Ascending aorta (tissue), 2 donors: ENCODE data around the gene PRKRIP1. TPM values are rescaled to one million over a fixed set of nuclear protein-coding genes. Genes with fewer than 3 reads are reported as not detected.
A peak's percentile ranks its signal among the peaks of the same experiment; 100 is the strongest.
"Not testable (repeated sequence)": the region's sequence is repeated elsewhere in the genome, so short reads cannot be mapped to it uniquely, and the experiment has no call there.

ENCODE experiments used
- DNase-seq, 2 donors: peaks; one replicate each; pipeline ENCODE4 v3.0.0-alpha.2; 2019; ENCODE audit warnings: low spot score in 2 of 2
- H3K27ac ChIP-seq, 2 donors: fragments of 200-600 bp; sonication (generic); one replicate each; pipeline ENCODE4 v1.5.1; 2016 to 2017; ENCODE audit warnings: mild to moderate bottlenecking in 1 of 2
- H3K27me3 ChIP-seq: fragments of 200-600 bp; sonication (generic); one replicate; pipeline ENCODE4 v1.5.1; 2017
- H3K36me3 ChIP-seq, 2 donors: fragments of 200-600 bp; sonication (generic); one replicate each; pipeline ENCODE4 v1.5.1; 2016
- H3K4me1 ChIP-seq, 2 donors: fragments of 200-600 bp; sonication (generic); one replicate each; pipeline ENCODE4 v1.5.1; 2016 to 2017; ENCODE audit warnings: mild to moderate bottlenecking in 1 of 2
- H3K4me3 ChIP-seq, 2 donors: fragments of 200-600 bp; sonication (generic); one replicate each; pipeline ENCODE4 v1.5.1; 2016 to 2017; ENCODE audit warnings: mild to moderate bottlenecking in 1 of 2
- H3K9me3 ChIP-seq, 2 donors: fragments of 200-600 bp; sonication (generic); one replicate each; pipeline ENCODE4 v1.5.1; 2016
- intact Hi-C: fragments of 100-400 bp; cut with DNase I; formaldehyde crosslinking; loops from one replicate; pipeline ENCODE4 v1.15.1; 2023
- total RNA-seq: library from RNA; depleted of rRNA; stranded (reverse); fragments of >200 nt; gene quantifications from one replicate; pipeline ENCODE4 v1.1.0, GENCODE V29; 2016
- TF ChIP-seq, protein P1 (sequence below), 3 experiments: fragments of 200-600 bp in 2 of 3; fragments of 450-650 bp in 1 of 3; sonication (generic) in 2 of 3; IDR thresholded peaks; one replicate each; pipeline ENCODE4 v1.5.1; 2016 to 2019; ENCODE audit warnings: antibody characterized with exemption in 3 of 3, mild to moderate bottlenecking in 1 of 3, moderate library complexity in 1 of 3

Gene PRKRIP1
- total RNA-seq, 1 donor from 2014 or later, result 23.6 TPM

DNA sequence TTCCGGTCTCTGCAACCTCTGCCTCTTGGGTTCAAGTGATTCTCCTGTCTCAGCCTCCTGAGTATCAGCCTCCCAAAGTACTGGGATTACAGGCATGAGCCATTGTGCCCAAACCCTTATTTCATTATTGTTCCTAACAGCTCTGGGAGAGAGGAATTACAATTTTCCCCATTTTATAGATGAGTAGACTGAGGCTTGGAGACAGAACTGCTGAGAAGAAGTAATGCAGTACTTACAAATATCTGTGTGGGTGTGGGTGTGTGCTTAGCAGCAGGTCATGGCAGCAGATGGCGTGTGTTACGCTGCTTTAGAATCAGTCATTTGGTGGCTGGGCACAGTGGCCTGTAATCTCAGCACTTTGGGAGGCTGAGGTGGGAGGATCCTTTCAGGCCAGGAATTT is 7.4 kb downstream of the PRKRIP1 start:
- H3K9me3 ChIP-seq, result no peaks in the 10 kb centered on the region
- no peak overlapping the region for H3K27ac ChIP-seq
- H3K4me1 ChIP-seq, result no peaks in the 10 kb centered on the region
- H3K36me3 ChIP-seq, result peaks cover 71 to 87% of the 10 kb centered on the region in 2 donors
- no peak overlapping the region for H3K4me3 ChIP-seq
- no peak for DNase-seq
- no peaks in the 10 kb centered on the region for H3K27me3 ChIP-seq
- intact Hi-C loops, result no loop called here
- TF ChIP-seq, protein P1, sequence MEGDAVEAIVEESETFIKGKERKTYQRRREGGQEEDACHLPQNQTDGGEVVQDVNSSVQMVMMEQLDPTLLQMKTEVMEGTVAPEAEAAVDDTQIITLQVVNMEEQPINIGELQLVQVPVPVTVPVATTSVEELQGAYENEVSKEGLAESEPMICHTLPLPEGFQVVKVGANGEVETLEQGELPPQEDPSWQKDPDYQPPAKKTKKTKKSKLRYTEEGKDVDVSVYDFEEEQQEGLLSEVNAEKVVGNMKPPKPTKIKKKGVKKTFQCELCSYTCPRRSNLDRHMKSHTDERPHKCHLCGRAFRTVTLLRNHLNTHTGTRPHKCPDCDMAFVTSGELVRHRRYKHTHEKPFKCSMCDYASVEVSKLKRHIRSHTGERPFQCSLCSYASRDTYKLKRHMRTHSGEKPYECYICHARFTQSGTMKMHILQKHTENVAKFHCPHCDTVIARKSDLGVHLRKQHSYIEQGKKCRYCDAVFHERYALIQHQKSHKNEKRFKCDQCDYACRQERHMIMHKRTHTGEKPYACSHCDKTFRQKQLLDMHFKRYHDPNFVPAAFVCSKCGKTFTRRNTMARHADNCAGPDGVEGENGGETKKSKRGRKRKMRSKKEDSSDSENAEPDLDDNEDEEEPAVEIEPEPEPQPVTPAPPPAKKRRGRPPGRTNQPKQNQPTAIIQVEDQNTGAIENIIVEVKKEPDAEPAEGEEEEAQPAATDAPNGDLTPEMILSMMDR (IDR thresholded peaks at IDR 0.05), result no peak

DNA sequence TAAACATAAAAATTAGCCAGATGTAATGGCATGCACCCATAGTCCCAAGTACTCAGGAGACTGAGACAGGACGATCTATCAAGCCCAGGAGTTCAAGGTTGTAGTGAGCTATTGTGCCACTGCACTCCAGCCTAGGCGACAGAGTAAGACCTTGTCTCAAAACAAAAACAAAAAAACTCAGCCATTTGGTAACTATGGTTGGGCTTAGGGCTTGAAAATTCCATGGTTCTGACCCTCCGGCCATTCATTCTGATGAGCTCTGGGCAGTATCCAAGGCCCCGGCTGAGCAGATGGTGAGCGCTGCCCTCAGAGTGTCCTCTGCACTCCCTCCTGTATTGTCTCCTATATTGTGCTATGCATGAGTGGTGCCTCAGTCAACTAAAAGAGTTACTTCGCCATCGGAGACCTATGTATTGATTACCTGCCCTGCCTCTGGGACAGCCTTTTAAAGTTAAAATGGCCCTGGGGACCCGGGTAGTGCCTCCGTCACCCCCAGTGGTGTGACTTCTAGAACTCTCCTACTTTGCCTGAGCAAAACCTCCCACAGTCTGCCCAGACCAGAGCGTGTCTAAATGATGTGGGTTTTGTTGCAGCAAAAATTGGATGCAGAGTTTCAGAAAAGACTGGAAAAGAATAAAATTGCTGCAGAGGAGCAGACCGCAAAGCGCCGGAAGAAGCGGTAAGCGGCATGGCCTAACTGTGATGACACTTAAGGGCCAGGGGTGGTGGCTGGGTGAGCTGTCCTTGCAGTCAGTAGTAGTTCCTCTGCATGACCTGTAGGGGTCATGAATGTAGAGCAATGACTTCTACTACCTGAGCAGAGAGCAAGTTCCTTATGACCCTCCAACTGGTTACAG is 8.1 kb downstream of the PRKRIP1 start:
- H3K9me3 ChIP-seq, result no peaks in the 10 kb centered on the region
- TF ChIP-seq, protein P1 (IDR thresholded peaks at IDR 0.05), result peak; percentile 35 to 51 (median 39)
- H3K27ac ChIP-seq, result no peak overlapping the region
- no peaks in the 10 kb centered on the region for H3K27me3 ChIP-seq
- DNase-seq, result no peak
- intact Hi-C loops, result no loop called here
- no peak overlapping the region for H3K4me3 ChIP-seq
- H3K4me1 ChIP-seq, result no peaks in the 10 kb centered on the region
- H3K36me3 ChIP-seq, result peaks cover 77 to 91% of the 10 kb centered on the region in 2 donors

GRCh38 chr7:102404862-102405188 is 8.7 kb downstream of the PRKRIP1 start:
- H3K4me1 ChIP-seq, H3K4me3 ChIP-seq, H3K27me3 ChIP-seq, DNase-seq, intact Hi-C loops, H3K9me3 ChIP-seq, H3K27ac ChIP-seq: not testable (repeated sequence)
- peaks cover 78 to 91% of the 10 kb centered on the region in 2 donors for H3K36me3 ChIP-seq

GRCh38 chr7:102407910-102408309 is 11.7 kb downstream of the PRKRIP1 start:
- Histone ChIP-seq H3K4me1 (no peaks in the 10 kb centered on the region), H3K27me3 (no peaks in the 10 kb centered on the region), H3K27ac (no peak overlapping the region), H3K36me3 (peaks cover 77 to 87% of the 10 kb centered on the region in 2 donors), H3K9me3 (no peaks in the 10 kb centered on the region), H3K4me3 (no peak overlapping the region)
- no peak for DNase-seq
- TF ChIP-seq, protein P1 (IDR thresholded peaks at IDR 0.05), result no peak
- intact Hi-C loops, result no loop called here

- H3K4me1 ChIP-seq, intact Hi-C loops, H3K4me3 ChIP-seq, H3K9me3 ChIP-seq, DNase-seq, H3K27me3 ChIP-seq, H3K27ac ChIP-seq: not testable (repeated sequence)
- H3K36me3 ChIP-seq, result peaks cover 78 to 86% of the 10 kb centered on the region in 2 donors
These were observed 12.4 kb downstream of the PRKRIP1 start for GRCh38 chr7:102408530-102408929.

DNA sequence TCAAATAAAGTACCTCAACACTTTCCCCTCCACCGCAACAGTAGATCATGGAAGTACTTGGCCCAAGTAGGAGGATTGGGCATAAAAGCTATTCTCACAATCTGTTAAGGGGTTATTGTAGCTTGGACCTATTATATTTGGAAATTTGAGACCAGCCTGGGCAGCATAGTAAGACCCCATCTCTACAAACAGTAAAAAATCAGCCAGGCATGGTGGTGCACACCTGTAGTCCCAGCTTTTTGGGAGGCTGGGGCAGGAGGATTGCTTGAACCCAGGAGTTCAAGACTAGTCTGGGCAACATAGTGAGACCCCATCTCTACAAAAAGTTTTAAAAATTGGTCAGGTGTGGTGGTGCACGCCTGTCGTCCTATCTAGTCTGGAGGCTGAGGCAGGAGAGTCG is 13.2 kb downstream of the PRKRIP1 start:
- no peaks in the 10 kb centered on the region for H3K9me3 ChIP-seq
- no peaks in the 10 kb centered on the region for H3K27me3 ChIP-seq
- H3K36me3 ChIP-seq, result peaks cover 73 to 78% of the 10 kb centered on the region in 2 donors
- DNase-seq, result no peak
- intact Hi-C loops, result no loop called here
- TF ChIP-seq, protein P1 (IDR thresholded peaks at IDR 0.05), result no peak
- no peak overlapping the region for H3K27ac ChIP-seq
- no peaks in the 10 kb centered on the region for H3K4me1 ChIP-seq
- H3K4me3 ChIP-seq, result no peak overlapping the region
